A549 (cell line): ENCODE results near the gene CENPV. TPM values are rescaled to one million over a fixed set of nuclear protein-coding genes. Genes with fewer than 3 reads are reported as not detected.

ENCODE experiments used
- ATAC-seq, 2 experiments: fragments of 200-7000 bp in 1 of 2; fragments of >200 bp in 1 of 2; cut with Nextera tagmentation in 1 of 2; cut with Tn5 transposase in 1 of 2; 3 replicates each; pipeline versions ENCODE4 v1.8.0 to v1.9.1; 2018 to 2020; ENCODE audit warnings: mild to moderate bottlenecking in 1 of 2, moderate library complexity in 1 of 2
- CTCF ChIA-PET: fragments of 300-600 bp; sonication (Branson Sonifier 250); formaldehyde crosslinking; extraction: SDS; loops from one replicate; lab custom pipeline; 2021; ENCODE audit warnings: antibody characterized with exemption, inconsistent platforms; lab: Yijun Ruan, JAX
- POLR2A ChIA-PET: fragments of 350-600 bp; formaldehyde crosslinking; extraction: SDS; loops from one replicate; lab custom pipeline; 2021; ENCODE audit warnings: antibody characterized with exemption, inconsistent platforms; lab: Yijun Ruan, JAX
- DNase-seq, 2 experiments: peaks; one replicate each; pipeline versions ENCODE4 v3.0.0 to v3.0.0-alpha.2; 2011 to 2016; ENCODE audit warnings: low read depth in 1 of 2, low spot score in 1 of 2
- FAIRE-seq: peaks from 2 replicates; lab custom pipeline; 2011; peaks lifted over from hg19 to GRCh38; lab: Jason Lieb, UNC
- H3K27ac ChIP-seq, 2 experiments: fragments of >200 bp; sonication (Bioruptor Twin); formaldehyde crosslinking; 3 replicates each; pipeline ENCODE4 v1.5.1; 2016 to 2017
- H3K4me1 ChIP-seq: fragments of >200 bp; sonication (Bioruptor Twin); formaldehyde crosslinking; 3 replicates; pipeline ENCODE4 v1.6.1; 2016
- H3K4me2 ChIP-seq: fragments of >200 bp; sonication (Bioruptor Twin); formaldehyde crosslinking; 3 replicates; pipeline ENCODE4 v1.6.1; 2016
- H3K4me3 ChIP-seq: fragments of >200 bp; sonication (Bioruptor Twin); formaldehyde crosslinking; 3 replicates; pipeline ENCODE4 v1.5.1; 2016
- H3K9me3 ChIP-seq: fragments of >200 bp; sonication (Bioruptor Twin); formaldehyde crosslinking; 3 replicates; pipeline ENCODE4 v1.6.1; 2016
- BCL3 ChIP-seq: fragments of >200 bp; sonication (Bioruptor Twin); formaldehyde crosslinking; IDR thresholded peaks from 3 replicates; pipeline ENCODE4 v1.6.1; 2016
- CBX2 ChIP-seq: fragments of 200-600 bp; sonication (generic); IDR thresholded peaks from 2 replicates; pipeline ENCODE4 v1.6.1; 2016; ENCODE audit warnings: low read depth, mild to moderate bottlenecking, borderline replicate concordance
- CTCF ChIP-seq: fragments of >200 bp; sonication (Bioruptor Twin); formaldehyde crosslinking; IDR thresholded peaks from 3 replicates; pipeline ENCODE4 v1.5.1; 2016
- EHMT2 ChIP-seq: fragments of 200-600 bp; sonication (generic); IDR thresholded peaks from 2 replicates; pipeline ENCODE4 v1.6.1; 2016; ENCODE audit warnings: antibody characterized with exemption, low read depth, mild to moderate bottlenecking, moderate library complexity
- ELK1 ChIP-seq: fragments of 150-350 bp; IDR thresholded peaks from 2 replicates; pipeline ENCODE4 v1.6.1; 2014; ENCODE audit warnings: low read depth, mild to moderate bottlenecking, low read length
- EP300 ChIP-seq, 2 experiments: fragments of >200 bp; sonication (Bioruptor Twin); formaldehyde crosslinking; IDR thresholded peaks; 2 replicates in 1 of 2; 3 replicates in 1 of 2; pipeline ENCODE4 v1.6.1; 2016 to 2017
- GATA3 ChIP-seq: IDR thresholded peaks from 2 replicates; pipeline ENCODE4 v1.6.1; 2012; ENCODE audit warnings: borderline replicate concordance
- HOXA7 ChIP-seq: fragments of 250-450 bp; sonication (Bioruptor Pico); IDR thresholded peaks from 2 replicates; pipeline ENCODE4 v1.5.0; 2020; ENCODE audit warnings: mild to moderate bottlenecking, moderate library complexity
- HOXB13 ChIP-seq: fragments of 250-450 bp; sonication (Bioruptor Pico); IDR thresholded peaks from 2 replicates; pipeline ENCODE4 v1.5.0; 2020; ENCODE audit warnings: low read depth, mild to moderate bottlenecking, moderate library complexity
- KDM1A ChIP-seq: fragments of 200-600 bp; sonication (generic); IDR thresholded peaks from 2 replicates; pipeline ENCODE4 v1.6.1; 2016; ENCODE audit warnings: low read depth, mild to moderate bottlenecking
- KDM5A ChIP-seq: fragments of 200-600 bp; sonication (generic); IDR thresholded peaks from 2 replicates; pipeline ENCODE4 v1.6.1; 2016; ENCODE audit warnings: antibody characterized with exemption, mild to moderate bottlenecking
- MAX ChIP-seq: IDR thresholded peaks from 2 replicates; pipeline ENCODE4 v1.6.1; 2012
- MYC ChIP-seq: IDR thresholded peaks from 2 replicates; pipeline ENCODE4 v1.6.1; 2012; ENCODE audit warnings: mild to moderate bottlenecking, inconsistent platforms, low read length, improper control_type of control experiment, borderline replicate concordance
- NFE2L2 ChIP-seq: fragments of 150-350 bp; conservative IDR thresholded peaks from 2 replicates; pipeline ENCODE4 v1.6.1; 2014; ENCODE audit warnings: low read length
- PHF8 ChIP-seq: fragments of 200-600 bp; sonication (generic); IDR thresholded peaks from 2 replicates; pipeline ENCODE4 v1.6.1; 2016; ENCODE audit warnings: low read depth, mild to moderate bottlenecking, antibody characterized with exemption, moderate library complexity, borderline replicate concordance
- POLR2A ChIP-seq: IDR thresholded peaks from 2 replicates; pipeline ENCODE4 v1.6.1; 2012; ENCODE audit warnings: mild to moderate bottlenecking, low read length
- POLR2AphosphoS2 ChIP-seq: conservative IDR thresholded peaks from 2 replicates; pipeline ENCODE4 v1.6.1; 2012; ENCODE audit warnings: low read length, improper control_type of control experiment, inconsistent platforms
- RAD21 ChIP-seq, 2 experiments: fragments of >200 bp in 1 of 2; sonication (Bioruptor Twin) in 1 of 2; formaldehyde crosslinking in 1 of 2; IDR thresholded peaks in 1 of 2; conservative IDR thresholded peaks in 1 of 2; 2 replicates in 1 of 2; 3 replicates in 1 of 2; pipeline ENCODE4 v1.6.1; 2012 to 2018; ENCODE audit warnings: inconsistent platforms in 1 of 2
- RARB ChIP-seq: fragments of 250-450 bp; sonication (Bioruptor Pico); IDR thresholded peaks from 2 replicates; pipeline ENCODE4 v1.8.0; 2021; ENCODE audit warnings: mild to moderate bottlenecking, moderate library complexity
- REST ChIP-seq: fragments of 200-600 bp; sonication (generic); IDR thresholded peaks from 2 replicates; pipeline ENCODE4 v1.6.1; 2016; ENCODE audit warnings: antibody characterized with exemption, mild to moderate bottlenecking, moderate library complexity
- RFX5 ChIP-seq: fragments of 450-650 bp; IDR thresholded peaks from 2 replicates; pipeline ENCODE4 v1.7.1; 2014; ENCODE audit warnings: antibody characterized with exemption, mild to moderate bottlenecking, moderate library complexity
- SMC3 ChIP-seq: fragments of >200 bp; sonication (Bioruptor Twin); formaldehyde crosslinking; IDR thresholded peaks from 3 replicates; pipeline ENCODE4 v1.6.1; 2018; ENCODE audit warnings: inconsistent platforms
- TP53 ChIP-seq: fragments of 250-450 bp; sonication (Bioruptor Pico); IDR thresholded peaks from 2 replicates; pipeline ENCODE4 v1.5.0; 2021; ENCODE audit warnings: mild to moderate bottlenecking, moderate library complexity
- USF2 ChIP-seq: fragments of 450-650 bp; IDR thresholded peaks from 2 replicates; pipeline ENCODE4 v1.6.1; 2014; ENCODE audit warnings: antibody characterized with exemption
- ZC3H11A ChIP-seq: fragments of 450-650 bp; IDR thresholded peaks from 2 replicates; pipeline ENCODE4 v1.6.1; 2014; ENCODE audit warnings: antibody characterized with exemption, mild to moderate bottlenecking
- ZFP36 ChIP-seq: fragments of 450-650 bp; IDR thresholded peaks from 2 replicates; pipeline ENCODE4 v1.6.1; 2014; ENCODE audit warnings: borderline replicate concordance; ENCODE audit not compliant: partially characterized antibody
- ZSCAN20 ChIP-seq: fragments of 250-450 bp; sonication (Bioruptor Pico); IDR thresholded peaks from 2 replicates; pipeline ENCODE4 v1.8.0; 2022; ENCODE audit warnings: mild to moderate bottlenecking, moderate library complexity
- WGBS: methylation state at CpG from one replicate; pipeline ENCODE4 v1.1.6; 2017; ENCODE audit errors: missing lambda C conversion rate; 5-methylcytosine and 5-hydroxymethylcytosine counted together
- polyA minus RNA-seq: library from RNA; depleted of rRNA, polyadenylated mRNA; stranded (reverse); fragments of >200 nt; gene quantifications from 2 replicates; pipeline ENCODE4 v1.2.3, GENCODE V29; 2011; rRNA and poly(A)+ RNA removed
- polyA plus RNA-seq, 4 experiments: library from polyadenylated mRNA; depleted of rRNA in 3 of 4; stranded (reverse); fragments of >200 nt; fragmentation: RNase III in 1 of 4; extraction: RNeasy Plus Mini Kit Qiagen cat#74134 plus additional on column Dnase treatment in 1 of 4; gene quantifications; 2 replicates in 3 of 4; 3 replicates in 1 of 4; pipeline ENCODE4 v1.2.3, GENCODE V29; 2011 to 2017

Gene CENPV
- 191 and 202 TPM in 2 replicates for polyA plus RNA-seq (2011; rRNA removed)
- polyA plus RNA-seq (2012; cell fraction: cytosol; rRNA removed): 205 and 246 TPM in 2 replicates
- 138 and 220 TPM in 2 replicates for polyA plus RNA-seq (2012; cell fraction: nucleus; rRNA removed)
- polyA plus RNA-seq (2017; fragmentation: RNase III; extraction: RNeasy Plus Mini Kit Qiagen cat#74134 plus additional on column Dnase treatment): 106 to 114 TPM (median 112 TPM) in 3 replicates
- polyA minus RNA-seq: 82.3 and 91.1 TPM in 2 replicates

- peak within 1 kb of the TSS; percentile 87 to 96 for H3K27ac ChIP-seq
- TF ChIP-seq NFE2L2 (no peak), HOXB13 (CRISPR knock-in tag) (no peak), ZC3H11A (no peak), USF2 (no peak), EHMT2 (no peak), RFX5 (no peak), ZFP36 (no peak), CBX2 (no peak), PHF8 (no peak), HOXA7 (no peak), POLR2AphosphoS2 (no peak), KDM5A (no peak), EP300 (IDR thresholded peaks at IDR 0.05) (no peak), RAD21 (conservative IDR thresholded peaks at IDR 0.05 in 1 of 2, IDR thresholded peaks at IDR 0.05 in 1 of 2) (no peak), KDM1A (no peak), SMC3 (peak; percentile 42; the same call in 2 of the 3 replicates), REST (peak; percentile 70), BCL3 (peak; percentile 92), CTCF (peak; percentile 78), MAX (0 out of 2 replicates have a peak, but pooled peaks have one; percentile 35), TP53 (CRISPR knock-in tag) (0 out of 2 replicates have a peak, but pooled peaks have one; percentile 19), RARB (CRISPR knock-in tag) (no peak), GATA3 (no peak), MYC (peak; percentile 74), ZSCAN20 (CRISPR knock-in tag) (no peak), POLR2A (peak; percentile 82), ELK1 (no peak)
Measured at GRCh38 chr17:16353317-16354174, at the start of gene CENPV. TSS of gene CENPV (minus strand) at chr17:16353469. CDS start at chr17:16353436, 33 bp downstream.

More at GRCh38 chr17:16353317-16354174, at the start of gene CENPV:
- FAIRE-seq: no peak
- peak; percentile 80 to 89 for ATAC-seq
- peaks cover 12% of the 10 kb centered on the region for H3K4me1 ChIP-seq
- WGBS: 63% methylated on average over 28 of the region's 83 CpGs
- no peaks in the 10 kb centered on the region for H3K9me3 ChIP-seq
- ChIA-PET POLR2A (interaction anchor here (0.5 to 4.6 kb wide), 20 partner anchors 9 to 236 kb away, joined by 3 to 57 read pairs (median 5); partner anchors contain the start of genes LRRC75A, NCOR1 and UBB), CTCF (interaction anchor here (0.6 to 9.4 kb wide), 40 partner anchors 11 to 284 kb away, joined by 3 to 163 read pairs (median 4); partner anchors contain the start of gene PIGL)
- peak within 1 kb of the TSS; percentile 93 for H3K4me2 ChIP-seq
- peak; percentile 72 to 91 for DNase-seq
- peak within 1 kb of the TSS; percentile 71 for H3K4me3 ChIP-seq
